Measurements from ENCODE around the gene PRDX5. TPM values are rescaled to one million over a fixed set of nuclear protein-coding genes. Genes with fewer than 3 reads are reported as not detected.

Gene PRDX5
- total and polyA plus RNA-seq, 9 of the 15 experiments (the other 6 are each of a cell fraction or from before 2014, with no cell fraction given) = 40.8 to 327 (median 204) TPM

- TF ChIP-seq ZNF592 (IDR thresholded peaks at IDR 0.05) = no peak
- peak; percentile 58; the same call in 1 of the 2 replicates for TF ChIP-seq POLR2AphosphoS5 (IDR thresholded peaks at IDR 0.05; ENCODE audit: control insufficient read depth, insufficient read depth, low read depth, low read length)
- peak; percentile 92 for TF ChIP-seq MXI1 (IDR thresholded peaks at IDR 0.05; ENCODE audit: low read depth, low read length)
- TF ChIP-seq ZNF121 (CRISPR knock-in tag; conservative IDR thresholded peaks at IDR 0.05) = no peak
- TF ChIP-seq ZNF740 (CRISPR knock-in tag; IDR thresholded peaks at IDR 0.05) = no peak
- TF ChIP-seq ZNF740 (tag; IDR thresholded peaks at IDR 0.05) = no peak
- no peak for TF ChIP-seq ASH1L (IDR thresholded peaks at IDR 0.05; ENCODE audit: borderline replicate concordance, low read depth, partially characterized antibody)
- no peak for TF ChIP-seq MLX (CRISPR knock-in tag; conservative IDR thresholded peaks at IDR 0.05)
- no peak for TF ChIP-seq SRSF9 (IDR thresholded peaks at IDR 0.05; ENCODE audit: borderline replicate concordance, low read depth, low read length)
- no peak for TF ChIP-seq NFIX (CRISPR knock-in tag; IDR thresholded peaks at IDR 0.05; ENCODE audit: low read depth)
- TF ChIP-seq CSDE1 (IDR thresholded peaks at IDR 0.05) = no peak
- TF ChIP-seq MCM2 (IDR thresholded peaks at IDR 0.05; ENCODE audit: low read depth) = no peak
- TF ChIP-seq ZNF507 (tag; conservative IDR thresholded peaks at IDR 0.05) = no peak
- no peak for TF ChIP-seq PYGO2 (tag; IDR thresholded peaks at IDR 0.05)
- no peak for TF ChIP-seq FOSL1 (tag; conservative IDR thresholded peaks at IDR 0.05)
- no peak for TF ChIP-seq ATF1 (CRISPR knock-in tag; IDR thresholded peaks at IDR 0.05)
- TF ChIP-seq ATF1 (tag; IDR thresholded peaks at IDR 0.05) = peak; percentile 96
- no peak for TF ChIP-seq DLX4 (CRISPR knock-in tag; IDR thresholded peaks at IDR 0.05)
- 0 out of 2 replicates have a peak, but pooled peaks have one; percentile 34 for TF ChIP-seq ZBTB9 (CRISPR knock-in tag; IDR thresholded peaks at IDR 0.05)
- 0 out of 2 replicates have a peak, but pooled peaks have one; percentile 58 for TF ChIP-seq XRCC5 (IDR thresholded peaks at IDR 0.05; ENCODE audit: low read depth, low read length)
These were observed 33.6 kb upstream of the PRDX5 start, which contains the start of gene BAD (continued) for GRCh38 chr11:64284048-64284961.
